HG03457 (cell line): ENCODE results near the gene COLGALT1.
"Not testable (repeated sequence)": the region's sequence is repeated elsewhere in the genome, so short reads cannot be mapped to it uniquely, and the experiment has no call there.

Source experiments
- ATAC-seq: cut with Tn5 transposase; IDR thresholded peaks from one replicate; pipeline ENCODE4 v1.9.1; 2021; ENCODE audit warnings: moderate number of reproducible peaks; ENCODE audit not compliant: unreplicated experiment

Gene COLGALT1

DNA sequence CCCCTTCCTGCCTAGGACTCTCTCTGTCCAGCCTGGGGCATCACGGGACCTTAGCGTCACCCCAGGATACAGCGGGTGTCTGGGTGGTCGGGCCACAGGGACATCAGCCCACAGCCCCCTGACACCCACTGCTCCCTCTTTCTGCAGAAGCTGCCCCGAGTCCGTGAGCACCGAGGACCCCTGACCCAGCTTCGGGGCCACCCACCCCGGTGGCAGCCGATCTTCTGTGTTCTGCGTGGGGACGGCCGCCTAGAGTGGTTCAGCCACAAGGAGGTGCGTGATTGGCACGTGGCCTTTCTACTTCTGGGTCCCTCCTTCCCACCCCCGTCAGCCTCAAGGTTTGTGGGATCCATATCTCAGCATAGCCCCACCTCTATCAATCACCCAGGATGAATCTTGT lies 23.3 kb upstream of the COLGALT1 start:
- no peak for ATAC-seq

DNA sequence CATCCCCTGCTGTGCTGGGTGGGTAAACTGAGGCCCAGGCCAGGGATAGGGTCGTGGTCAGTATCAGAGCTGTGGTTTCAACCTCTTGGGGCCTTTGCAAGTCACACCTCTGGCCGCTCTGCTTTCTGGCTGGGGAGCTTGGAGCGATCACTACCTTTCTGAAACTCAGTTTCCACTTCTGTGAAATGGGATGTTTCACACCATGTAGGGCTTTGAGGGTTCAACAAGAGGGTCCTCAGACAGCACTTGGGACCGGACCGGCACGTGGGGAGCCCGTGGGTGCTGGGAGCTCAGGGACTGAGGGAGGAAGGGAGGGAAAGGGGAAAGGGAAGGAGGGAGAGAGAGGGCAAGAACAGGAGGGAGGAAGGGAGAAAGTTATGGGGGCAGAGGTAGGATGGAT lies 22.9 kb upstream of the COLGALT1 start:
- no peak for ATAC-seq

DNA sequence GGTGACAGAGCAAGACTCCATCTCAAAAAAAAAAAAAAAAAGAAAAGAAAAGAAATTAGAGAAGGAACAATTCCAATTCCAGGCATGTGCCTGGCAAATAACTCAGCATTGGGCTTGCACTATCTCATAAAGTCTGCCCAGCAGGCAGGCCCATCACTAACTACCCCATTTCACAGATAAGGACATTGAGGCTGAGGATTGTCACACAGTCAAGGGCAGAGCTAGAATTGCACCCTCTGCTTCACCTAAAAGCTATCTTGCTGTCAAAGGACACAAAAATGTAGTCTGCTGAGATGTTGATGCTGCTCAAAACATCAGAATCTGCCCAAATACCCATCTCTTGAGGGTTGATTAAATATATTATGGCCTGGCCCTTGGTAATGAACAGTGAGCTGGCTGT lies 20.7 kb upstream of the COLGALT1 start:
- no peak for ATAC-seq

DNA sequence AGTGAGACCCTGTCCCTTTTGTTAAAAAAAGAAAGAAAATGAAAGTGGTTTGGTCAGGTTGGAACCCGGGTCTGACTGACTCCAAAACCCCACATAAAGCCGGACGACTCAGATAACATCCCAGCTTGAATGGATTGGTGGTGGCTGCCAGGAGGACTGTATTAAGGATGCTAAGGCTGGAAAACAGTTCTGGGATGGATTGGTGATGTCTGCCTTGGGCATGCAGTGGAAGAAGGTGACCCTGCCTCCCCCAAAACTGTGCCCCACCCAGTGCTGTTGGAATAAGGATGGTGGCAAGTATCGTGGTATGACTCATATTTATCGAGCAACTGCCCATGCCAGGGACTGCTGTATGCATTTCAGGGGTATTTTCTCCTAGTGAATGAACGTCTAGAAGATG lies 18.5 kb upstream of the COLGALT1 start:
- ATAC-seq, result no peak

DNA sequence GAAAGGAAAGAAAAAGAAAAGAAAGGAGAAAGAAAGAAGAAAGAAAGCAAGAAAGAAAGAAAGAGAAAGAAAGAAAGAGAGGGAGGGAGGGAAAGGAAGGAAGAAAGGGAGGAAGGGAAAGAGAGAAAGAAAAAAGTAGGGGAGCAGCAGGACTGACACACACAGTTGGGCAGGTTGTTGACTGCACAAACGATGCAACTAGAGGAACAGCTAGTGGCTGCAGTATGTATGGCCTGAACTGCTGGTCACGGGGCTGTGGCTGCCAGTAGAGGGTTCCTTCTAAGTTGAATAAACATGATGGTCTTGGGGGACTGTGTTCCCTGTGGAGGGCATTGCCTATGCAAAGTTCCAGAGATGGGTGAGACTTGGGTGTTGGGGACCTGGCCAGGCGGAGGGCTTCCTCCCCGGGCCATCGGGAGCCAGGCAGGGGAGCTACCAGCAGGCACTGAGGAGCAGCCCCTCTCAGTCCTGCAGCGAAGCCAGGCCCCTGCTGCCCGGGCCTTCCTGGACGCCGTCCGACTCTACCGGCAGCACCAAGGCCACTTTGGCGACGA lies 16.7 kb upstream of the COLGALT1 start:
- no peak for ATAC-seq

DNA sequence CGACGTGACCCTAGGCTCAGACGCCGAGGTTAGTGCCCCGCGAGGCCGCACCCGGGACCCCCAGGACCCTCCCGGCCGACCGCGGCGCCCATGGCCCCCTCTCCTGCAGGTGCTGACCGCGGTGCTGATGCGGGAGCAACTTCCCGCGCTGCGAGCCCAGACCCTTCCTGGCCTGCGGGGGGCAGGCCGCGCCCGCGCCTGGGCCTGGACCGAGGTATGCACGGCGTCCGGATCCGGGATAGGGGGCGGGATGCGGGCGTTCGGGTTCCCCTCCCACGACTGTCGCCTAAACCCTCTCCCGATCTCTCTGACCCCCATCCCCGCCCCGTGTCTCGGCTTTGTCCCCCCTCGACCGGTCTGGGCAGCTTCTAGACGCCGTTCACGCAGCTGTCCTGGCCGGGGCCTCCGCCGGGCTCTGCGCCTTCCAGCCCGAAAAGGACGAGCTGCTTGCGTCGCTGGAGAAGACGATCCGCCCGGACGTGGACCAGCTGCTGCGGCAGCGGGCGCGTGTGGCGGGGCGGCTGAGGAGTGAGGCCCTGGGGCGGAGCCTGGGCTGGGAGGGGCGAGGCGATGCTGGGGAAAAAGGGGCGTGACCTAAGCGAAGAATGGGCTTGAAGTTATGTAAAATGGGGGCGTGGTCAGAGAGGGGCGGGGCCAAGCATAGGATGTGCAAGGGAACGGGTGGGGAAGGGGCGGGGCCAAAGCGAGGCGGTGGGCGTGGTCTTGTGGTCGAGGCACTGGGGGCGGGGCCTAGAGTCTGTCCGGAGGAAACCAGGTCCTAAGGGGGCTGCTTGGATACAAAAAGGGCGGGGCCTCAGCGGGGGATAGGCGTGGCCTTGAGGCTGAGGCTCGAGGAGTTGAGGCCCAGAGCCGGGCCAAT lies 16.0 kb upstream of the COLGALT1 start:
- ATAC-seq, result no peak

DNA sequence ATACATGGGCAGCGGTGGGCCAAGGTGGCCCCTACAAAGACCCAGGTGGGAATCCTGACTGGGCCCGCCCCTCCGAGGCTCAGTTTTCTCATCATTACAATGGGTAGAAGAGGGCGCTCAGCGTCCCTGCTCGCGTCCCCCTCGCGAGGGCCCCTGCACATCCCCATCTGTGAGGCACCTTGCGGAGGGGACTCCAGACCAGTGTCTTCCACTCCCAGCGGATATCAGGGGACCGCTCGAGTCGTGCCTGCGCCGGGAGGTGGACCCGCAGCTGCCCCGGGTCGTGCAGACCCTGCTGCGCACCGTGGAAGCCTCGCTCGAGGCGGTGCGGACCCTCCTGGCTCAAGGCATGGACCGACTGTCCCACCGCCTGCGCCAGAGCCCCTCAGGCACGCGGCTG lies 15.3 kb upstream of the COLGALT1 start:
- ATAC-seq, result no peak

DNA sequence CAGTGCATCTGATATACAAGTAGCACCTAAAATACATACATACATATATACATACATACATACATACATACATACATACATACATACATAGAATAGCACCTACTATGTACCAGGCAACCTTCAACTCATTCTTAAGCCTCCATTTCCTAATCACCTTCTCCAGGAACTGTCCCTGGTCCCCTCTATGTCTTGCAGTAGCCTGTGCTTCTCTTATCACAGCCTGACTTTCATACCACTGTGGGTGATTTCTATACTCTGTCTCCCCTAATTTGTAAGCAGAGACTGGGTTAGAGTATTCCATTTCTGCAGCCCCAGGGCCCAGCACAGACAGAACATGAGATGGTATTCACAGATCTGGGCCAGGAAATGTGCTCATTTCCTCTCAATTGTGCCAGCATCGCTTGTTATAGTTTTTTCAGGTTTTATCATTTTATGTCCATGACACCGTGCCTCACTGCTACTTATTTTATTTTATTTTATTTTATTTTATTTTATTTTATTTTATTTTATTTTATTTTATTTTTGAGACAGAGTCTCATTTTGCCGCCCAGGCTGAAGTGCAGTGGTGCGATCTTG lies 14.2 kb upstream of the COLGALT1 start:
- no peak for ATAC-seq

DNA sequence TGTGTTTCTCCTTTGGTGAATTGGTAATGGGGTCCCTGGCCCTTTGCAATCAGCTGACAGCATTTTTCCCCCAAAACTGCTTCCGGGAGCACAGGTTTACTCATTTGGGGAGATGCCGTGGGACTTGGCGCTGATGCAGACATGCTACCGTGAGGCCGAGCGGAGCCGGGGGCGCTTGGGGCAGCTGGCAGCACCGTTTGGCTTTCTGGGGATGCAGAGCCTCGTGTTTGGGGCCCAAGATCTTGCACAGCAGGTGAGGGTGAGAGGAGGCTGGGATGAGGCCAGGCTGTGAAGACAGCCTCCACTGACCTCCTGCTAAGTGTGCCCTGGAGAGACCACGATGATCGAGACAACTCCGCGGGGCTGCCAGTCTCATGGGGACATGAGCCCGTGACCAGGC lies 13.4 kb upstream of the COLGALT1 start:
- ATAC-seq, result no peak

DNA sequence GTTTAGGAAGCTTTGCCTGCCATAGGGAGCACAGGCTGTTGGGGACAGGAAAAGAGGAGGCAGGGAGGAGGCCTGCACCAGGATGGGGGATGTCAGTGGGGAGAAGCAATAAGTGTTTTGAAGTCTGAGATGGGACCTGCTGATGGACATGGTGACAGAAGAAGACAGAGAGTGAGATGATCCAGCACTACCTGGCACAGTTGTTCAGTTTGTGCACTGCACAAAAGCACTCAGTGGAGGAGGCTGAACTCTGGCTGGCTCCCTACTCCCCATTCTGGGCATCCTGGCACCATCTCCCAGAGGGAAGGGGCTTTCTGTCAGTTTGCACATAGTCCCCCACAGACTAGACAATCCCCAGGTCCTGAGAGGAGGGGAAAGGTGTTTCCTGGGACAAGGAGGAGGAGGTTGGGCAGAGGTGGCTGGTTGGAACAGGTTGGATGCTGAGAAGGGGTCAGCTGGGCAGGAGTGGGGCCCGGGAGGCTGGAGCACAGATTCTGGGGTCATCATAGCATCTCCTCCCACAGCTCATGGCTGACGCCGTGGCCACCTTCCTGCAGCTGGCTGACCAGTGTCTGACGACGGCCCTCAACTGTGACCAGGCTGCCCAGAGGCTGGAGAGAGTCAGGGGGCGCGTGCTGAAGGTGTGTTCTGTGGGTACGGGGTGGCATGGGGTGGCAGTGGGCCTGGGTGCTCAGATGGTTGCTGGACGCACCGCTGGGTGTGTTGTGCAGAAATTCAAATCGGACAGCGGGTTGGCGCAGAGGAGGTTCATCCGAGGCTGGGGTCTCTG lies 12.5 kb upstream of the COLGALT1 start:
- ATAC-seq, result no peak

DNA sequence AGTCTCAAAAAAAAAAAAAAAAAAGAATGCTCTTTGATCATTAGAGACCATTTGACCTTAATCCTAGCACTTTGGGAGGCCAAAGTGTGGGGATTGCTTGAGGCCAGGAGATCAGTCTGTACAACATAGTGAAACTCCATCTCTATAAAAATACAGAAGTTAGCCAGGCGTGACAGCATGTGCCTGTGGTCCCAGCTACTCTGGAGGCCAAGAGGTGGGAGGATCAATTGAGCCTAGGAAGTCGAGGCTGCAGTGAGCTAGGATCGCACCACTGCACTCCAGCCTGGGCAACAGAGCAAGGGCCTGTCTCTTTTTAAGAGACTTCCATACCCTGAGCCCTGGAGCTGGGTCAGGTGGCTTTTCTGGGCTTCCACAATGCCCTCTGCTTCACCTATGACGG lies 11.5 kb upstream of the COLGALT1 start:
- ATAC-seq, result no peak

DNA sequence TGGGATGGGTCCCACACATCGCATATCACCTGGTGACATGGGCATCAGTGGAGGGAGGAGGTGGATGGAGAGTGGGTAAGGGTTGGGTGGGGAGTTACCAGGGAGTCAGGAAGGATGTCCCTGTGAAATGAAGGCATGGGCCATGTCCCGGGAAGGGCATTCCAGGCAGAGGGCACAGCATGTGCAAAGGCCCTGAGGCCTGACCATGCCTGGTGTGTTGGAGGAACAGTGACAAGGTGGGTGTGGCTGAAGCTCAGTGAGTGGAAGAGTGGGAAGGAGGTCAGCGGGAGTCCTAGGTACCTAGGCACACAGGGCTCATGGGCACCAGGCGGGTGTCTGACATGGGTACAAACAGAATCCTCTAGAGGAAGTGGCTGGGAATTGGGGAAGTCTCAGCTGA lies 11.0 kb upstream of the COLGALT1 start:
- ATAC-seq, result no peak

DNA sequence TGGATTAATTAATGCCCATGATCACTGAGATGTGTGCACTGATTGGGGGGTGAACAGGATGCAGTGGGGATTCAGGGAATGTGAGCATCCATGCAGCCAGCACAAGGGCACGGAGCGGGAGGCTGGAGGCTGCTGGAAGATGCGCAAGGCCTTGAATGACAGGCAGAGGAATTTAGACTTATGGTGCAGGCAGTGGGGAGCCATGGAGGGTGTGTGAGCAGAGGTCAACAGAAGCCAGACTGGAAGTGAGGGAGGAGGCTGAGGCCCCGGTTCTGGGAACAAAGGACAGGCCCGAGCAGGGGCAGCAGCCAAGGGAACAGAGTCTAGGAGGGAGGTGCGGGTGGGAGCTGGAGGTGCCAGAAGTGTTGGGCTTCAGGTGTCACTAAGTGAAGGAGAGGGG lies 7.3 kb upstream of the COLGALT1 start:
- ATAC-seq, result no peak

DNA sequence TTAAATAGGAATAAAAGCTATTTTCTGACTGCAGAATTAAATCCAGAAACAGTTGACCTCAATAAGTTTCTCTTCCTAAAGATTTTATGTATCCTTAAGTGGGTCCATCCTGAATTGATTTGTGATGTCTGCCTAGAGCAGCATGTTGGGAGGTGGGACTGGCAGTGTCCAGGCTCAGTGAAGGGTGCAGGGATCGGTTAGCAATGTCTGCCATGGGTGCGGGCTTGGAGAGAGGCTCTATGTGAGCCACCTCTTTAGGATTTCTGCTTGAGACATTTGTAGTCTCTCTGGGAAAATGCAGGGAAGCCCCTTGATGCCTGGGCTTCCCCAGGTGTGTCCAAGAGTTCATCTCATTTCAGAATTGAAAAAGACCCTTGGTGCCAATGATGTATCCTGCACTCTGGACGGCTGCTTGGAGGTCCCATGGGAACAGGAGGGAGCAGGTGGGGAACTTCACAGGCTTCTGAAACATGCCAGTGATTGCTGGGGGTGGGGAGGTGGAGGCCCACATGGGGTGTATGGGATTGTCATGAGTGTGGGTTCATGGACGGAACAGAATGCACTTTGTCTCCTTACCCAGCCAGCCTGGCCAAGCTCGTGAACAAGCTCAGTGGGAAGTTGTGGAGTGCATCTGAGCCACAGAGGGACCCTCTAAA lies 6.2 kb upstream of the COLGALT1 start:
- ATAC-seq, result no peak

DNA sequence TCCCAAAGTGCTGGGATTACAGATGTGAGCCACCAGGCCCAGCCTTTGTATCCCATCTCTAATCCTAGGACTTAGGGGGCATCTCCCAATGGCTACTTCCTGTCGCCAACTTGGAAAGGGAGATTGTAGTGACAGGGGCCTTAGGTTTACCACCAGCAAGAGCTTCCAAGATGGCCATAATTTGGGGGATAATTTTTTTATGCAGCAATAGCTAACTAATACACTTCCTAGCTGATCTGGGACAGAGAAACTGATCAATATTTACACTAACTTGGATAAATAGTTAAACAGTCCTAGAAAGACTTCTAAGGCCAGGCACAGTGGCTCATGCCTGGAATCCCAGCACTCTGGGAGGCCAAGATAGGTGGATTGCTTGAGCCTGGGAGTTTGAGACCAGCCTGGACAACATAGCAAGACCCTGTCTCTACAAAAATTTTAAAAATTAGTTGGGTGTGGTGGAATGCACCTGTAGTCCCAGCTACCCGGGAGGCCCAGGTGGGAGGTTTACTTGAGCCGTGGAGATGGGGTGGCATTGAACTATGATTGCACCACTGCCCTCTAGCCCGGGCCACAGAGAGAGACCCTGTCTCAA lies 5.3 kb upstream of the COLGALT1 start:
- ATAC-seq, result no peak

DNA sequence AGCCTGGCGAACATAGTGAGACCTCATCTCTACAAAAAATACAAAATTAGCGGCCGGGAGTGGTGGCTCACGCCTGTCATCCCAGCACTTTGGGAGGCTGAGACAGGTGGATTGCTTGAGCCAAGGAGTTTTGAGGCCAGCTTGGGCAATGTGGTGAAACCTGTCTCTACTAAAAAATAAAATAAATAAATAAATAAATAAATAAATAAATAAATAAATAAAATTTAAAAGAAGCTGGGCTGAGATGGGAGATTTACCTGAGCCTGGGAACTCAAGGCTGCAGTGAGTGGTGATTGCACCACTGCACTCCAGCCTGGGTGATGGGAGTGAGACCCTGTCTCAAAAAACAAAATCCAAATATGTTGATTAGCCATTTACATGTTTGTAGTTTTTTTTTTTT lies 2.7 kb upstream of the COLGALT1 start:
- not testable (repeated sequence) for ATAC-seq

DNA sequence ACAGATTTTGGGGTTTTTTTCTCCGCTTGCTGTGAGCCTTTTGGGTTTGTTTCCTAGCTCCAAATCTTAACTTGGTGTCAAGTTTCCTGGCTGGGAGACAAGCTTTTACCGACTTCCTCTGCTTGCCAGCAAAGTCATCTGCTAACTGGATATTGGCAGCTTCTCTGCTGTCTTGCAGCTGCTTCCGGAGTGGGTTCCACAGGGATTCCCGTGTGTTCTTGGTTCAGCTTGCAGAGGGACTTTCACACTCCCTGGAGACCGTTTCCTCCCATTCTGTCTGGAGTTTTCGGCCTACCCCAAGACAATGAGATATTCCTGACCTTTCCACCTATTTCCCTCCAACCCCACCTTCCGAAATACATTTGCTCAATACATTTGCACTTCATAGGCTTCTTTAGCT lies 2.2 kb upstream of the COLGALT1 start:
- ATAC-seq, result no peak

DNA sequence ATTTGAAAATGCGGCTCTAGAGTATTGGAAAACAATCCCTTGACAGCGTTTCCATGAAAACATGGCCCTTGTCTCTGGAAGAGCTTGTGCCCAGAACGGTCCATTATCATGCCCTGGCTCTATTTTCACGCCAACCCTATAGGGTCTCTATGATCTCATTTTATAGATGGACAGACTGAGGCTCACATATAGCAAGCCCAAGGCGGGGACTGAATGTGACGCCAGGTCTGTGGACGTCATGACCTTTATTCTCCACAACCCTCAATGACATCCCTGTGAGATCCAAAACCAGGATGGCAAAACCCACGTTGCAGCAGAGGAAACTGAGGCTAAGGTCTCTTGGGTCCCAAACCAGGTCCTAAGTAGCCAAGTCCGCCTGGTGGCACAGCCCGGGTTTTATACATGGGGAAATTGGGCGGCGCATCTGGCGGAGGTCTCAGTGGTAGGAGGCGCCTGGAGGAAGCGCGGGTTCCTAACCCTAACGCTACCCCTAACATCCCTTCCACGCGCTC lies 425 bp upstream of the COLGALT1 start:
- ATAC-seq, result no peak

DNA sequence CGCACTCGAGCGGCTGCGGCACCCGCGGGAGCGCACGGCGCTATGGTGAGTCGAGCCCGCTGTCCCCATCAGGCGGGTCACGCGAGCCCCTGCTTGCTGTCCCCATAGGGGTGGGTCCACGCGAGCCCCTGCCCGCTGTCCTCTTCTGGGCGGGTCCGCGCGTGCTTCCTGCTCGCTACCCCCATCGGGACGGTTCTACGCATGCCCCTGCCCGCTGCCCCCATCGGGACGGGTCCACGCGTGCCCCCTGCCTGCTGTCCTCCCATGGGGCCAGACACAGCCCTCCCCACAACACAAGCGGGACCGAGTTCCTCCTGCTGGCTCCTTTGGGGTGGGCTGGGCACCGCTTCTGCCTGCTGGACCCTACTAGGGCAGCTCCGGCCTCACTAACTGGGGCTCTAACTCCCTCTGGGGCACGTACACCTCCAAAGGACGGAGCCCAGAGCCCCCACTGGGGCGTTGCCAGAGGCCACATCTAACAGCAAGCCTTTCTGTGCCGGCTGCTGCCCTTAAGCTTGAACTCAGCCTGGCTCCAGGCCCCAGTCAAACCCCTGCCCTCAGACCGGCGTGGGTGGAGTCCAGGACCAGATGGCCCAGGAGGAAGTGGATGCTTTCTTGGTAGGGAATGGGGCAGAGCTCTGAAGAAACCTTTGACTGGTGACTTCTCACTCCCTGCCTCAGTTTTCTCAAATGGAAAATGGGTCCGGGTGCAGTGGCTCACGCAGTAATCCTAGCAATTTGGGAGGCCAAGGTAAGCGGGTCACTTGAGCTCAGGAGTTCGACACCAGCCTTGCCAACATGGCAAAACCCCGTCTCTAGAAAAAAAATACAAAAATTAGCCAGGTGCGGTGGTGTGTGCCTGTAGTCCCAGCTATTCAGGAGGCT lies 722 bp downstream of the COLGALT1 start:
- peak; percentile 25 for ATAC-seq

DNA sequence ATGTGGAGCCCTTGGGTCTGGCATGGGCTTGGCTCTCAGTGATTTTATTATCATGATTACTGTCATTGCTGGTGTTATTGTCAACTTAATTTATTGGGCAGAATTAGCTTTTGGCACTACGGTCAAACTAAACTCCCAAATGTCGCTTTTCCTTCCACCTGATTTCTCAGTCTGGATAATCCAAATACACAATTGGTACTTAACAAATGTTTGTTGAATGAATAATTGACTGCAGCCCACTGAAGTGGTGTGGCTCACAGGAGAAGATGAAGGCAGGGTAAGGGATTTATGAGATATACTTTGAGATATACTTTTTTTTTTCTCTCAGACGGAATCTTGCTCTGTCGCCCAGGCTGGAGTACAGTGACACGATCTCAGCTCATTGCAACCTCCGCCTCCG lies 1.5 kb downstream of the COLGALT1 start:
- no peak for ATAC-seq
